Right atrium auricular region (tissue), 2 donors: ENCODE data around the gene NAV2. TPM values are rescaled to one million over a fixed set of nuclear protein-coding genes. Genes with fewer than 3 reads are reported as not detected.

ENCODE experiments used
- DNase-seq: peaks from one replicate; pipeline ENCODE4 v3.0.0-alpha.2; 2019; ENCODE audit warnings: low spot score
- H3K27ac ChIP-seq, 2 donors: fragments of 200-600 bp; sonication (generic); 1 replicate in 1 of 2; 2 replicates in 1 of 2; pipeline ENCODE4 v1.5.1; 2016 to 2019
- H3K27me3 ChIP-seq, 2 donors: fragments of 200-600 bp; sonication (generic); one replicate each; pipeline versions ENCODE4 v1.5.1 to v1.6.0; 2017 to 2019
- H3K36me3 ChIP-seq: fragments of 200-600 bp; sonication (generic); one replicate; pipeline ENCODE4 v1.5.1; 2016
- H3K4me1 ChIP-seq, 2 donors: fragments of 200-600 bp; sonication (generic); one replicate each; pipeline versions ENCODE4 v1.5.1 to v1.6.0; 2017 to 2019
- H3K4me3 ChIP-seq, 2 donors: fragments of 200-600 bp; sonication (generic); 1 replicate in 1 of 2; 2 replicates in 1 of 2; pipeline ENCODE4 v1.5.1; 2017 to 2019; ENCODE audit warnings: mild to moderate bottlenecking in 1 of 2, moderate library complexity in 1 of 2
- H3K9me3 ChIP-seq, 2 donors: fragments of 200-600 bp; sonication (generic); one replicate each; pipeline ENCODE4 v1.5.1; 2019
- CTCF ChIP-seq, 2 donors: fragments of 200-600 bp; sonication (generic); IDR thresholded peaks; one replicate each; pipeline ENCODE4 v1.5.1; 2019; ENCODE audit warnings: antibody characterized with exemption in 2 of 2
- total RNA-seq, 2 donors: library from RNA; depleted of rRNA; stranded (reverse); fragments of >200 nt; gene quantifications; one replicate each; pipeline ENCODE4 v1.1.0, GENCODE V29; 2016

Gene NAV2
- total RNA-seq, 2 donors from 2014 or later, result 11.4 to 19.2 TPM

- no peak for DNase-seq
- Histone ChIP-seq H3K27ac (no peak overlapping the region), H3K36me3 (peaks cover 19% of the 10 kb centered on the region), H3K27me3 (no peaks in the 10 kb centered on the region), H3K4me3 (no peak overlapping the region), H3K4me1 (no peaks in the 10 kb centered on the region), H3K9me3 (no peaks in the 10 kb centered on the region)
- no peak for TF ChIP-seq CTCF (IDR thresholded peaks at IDR 0.05)
These were observed 124.0 kb downstream of the NAV2 start for GRCh38 chr11:19836666-19837065.

- Histone ChIP-seq H3K36me3 (no peaks in the 10 kb centered on the region), H3K4me1 (peaks cover 0 to 12% of the 10 kb centered on the region in 2 donors), H3K27me3 (no peaks in the 10 kb centered on the region), H3K4me3 (no peak overlapping the region), H3K9me3 (no peaks in the 10 kb centered on the region), H3K27ac (no peak overlapping the region)
- no peak for DNase-seq
- no peak for TF ChIP-seq CTCF (IDR thresholded peaks at IDR 0.05)
These were observed 126.5 kb downstream of the NAV2 start for GRCh38 chr11:19838994-19839768.

- no peak for TF ChIP-seq CTCF (IDR thresholded peaks at IDR 0.05)
- Histone ChIP-seq H3K4me1 (peaks cover 0 to 19% of the 10 kb centered on the region in 2 donors), H3K27ac (no peak overlapping the region), H3K4me3 (no peak overlapping the region), H3K27me3 (no peaks in the 10 kb centered on the region), H3K36me3 (no peaks in the 10 kb centered on the region), H3K9me3 (no peaks in the 10 kb centered on the region)
- no peak for DNase-seq
These were observed 128.3 kb downstream of the NAV2 start for GRCh38 chr11:19840961-19841360.

GRCh38 chr11:19842505-19842904 lies 129.9 kb downstream of the NAV2 start:
- no peaks in the 10 kb centered on the region for H3K9me3 ChIP-seq
- TF ChIP-seq CTCF (IDR thresholded peaks at IDR 0.05), result no peak
- no peak overlapping the region for H3K4me3 ChIP-seq
- H3K27me3 ChIP-seq, result no peaks in the 10 kb centered on the region
- H3K4me1 ChIP-seq, result peaks cover 0 to 34% of the 10 kb centered on the region in 2 donors
- H3K36me3 ChIP-seq, result no peaks in the 10 kb centered on the region
- no peak for DNase-seq
- no peak overlapping the region for H3K27ac ChIP-seq

- Histone ChIP-seq H3K9me3 (no peaks in the 10 kb centered on the region), H3K4me3 (no peak overlapping the region), H3K36me3 (no peaks in the 10 kb centered on the region), H3K27me3 (no peaks in the 10 kb centered on the region), H3K4me1 (peaks cover 0 to 40% of the 10 kb centered on the region in 2 donors), H3K27ac (no peak overlapping the region)
- DNase-seq, result no peak
- no peak for TF ChIP-seq CTCF (IDR thresholded peaks at IDR 0.05)
These were observed 130.4 kb downstream of the NAV2 start for GRCh38 chr11:19843079-19843478.

GRCh38 chr11:19844012-19844411 lies 131.4 kb downstream of the NAV2 start:
- peaks cover 0 to 49% of the 10 kb centered on the region in 2 donors for H3K4me1 ChIP-seq
- no peak overlapping the region for H3K4me3 ChIP-seq
- no peaks in the 10 kb centered on the region for H3K9me3 ChIP-seq
- no peaks in the 10 kb centered on the region for H3K27me3 ChIP-seq
- H3K36me3 ChIP-seq, result no peaks in the 10 kb centered on the region
- no peak for DNase-seq
- H3K27ac ChIP-seq, result no peak overlapping the region
- no peak for TF ChIP-seq CTCF (IDR thresholded peaks at IDR 0.05)
